Natural killer cell (primary cell): ENCODE measurements around the gene RAB31. TPM values are rescaled to one million over a fixed set of nuclear protein-coding genes. Genes with fewer than 3 reads are reported as not detected.
A peak's percentile ranks its signal among the peaks of the same experiment; 100 is the strongest.

Experiments
- ATAC-seq, 3 donors: fragments of 150-1000 bp in 2 of 3; fragments of 200-7000 bp in 1 of 3; cut with Tn5 transposase; 1 replicate in 1 of 3; 2 replicates in 2 of 3; pipeline ENCODE4 v1.10.0; 2021; ENCODE audit warnings: mild to moderate bottlenecking in 2 of 3, moderate library complexity in 2 of 3
- DNase-seq, 2 donors: peaks; one replicate each; pipeline versions ENCODE4 v3.0.0 to v3.0.0-alpha.2; 2013 to 2021; ENCODE audit warnings: mixed read lengths in 1 of 2
- H3K27ac ChIP-seq: one replicate; pipeline ENCODE4 v1.5.1; 2013; ENCODE audit warnings: mild to moderate bottlenecking, low read length
- H3K27me3 ChIP-seq: one replicate; pipeline ENCODE4 v1.6.1; 2013; ENCODE audit warnings: low read length; ENCODE audit not compliant: control insufficient read depth, insufficient read depth
- H3K36me3 ChIP-seq: one replicate; pipeline ENCODE4 v1.6.1; 2013; ENCODE audit warnings: low read length; ENCODE audit not compliant: control insufficient read depth, insufficient read depth
- H3K4me1 ChIP-seq: one replicate; pipeline ENCODE4 v1.6.1; 2013; ENCODE audit warnings: low read length; ENCODE audit not compliant: control insufficient read depth, insufficient read depth
- H3K4me3 ChIP-seq: one replicate; pipeline ENCODE4 v1.5.1; 2013; ENCODE audit warnings: low read length
- H3K9me3 ChIP-seq: one replicate; pipeline ENCODE4 v1.6.1; 2013; ENCODE audit warnings: low read length; ENCODE audit not compliant: control insufficient read depth, insufficient read depth
- H3K27ac Mint-ChIP-seq, 2 donors: one replicate each; pipeline ENCODE4 v1.8.0; 2022; ENCODE audit warnings: mild to moderate bottlenecking in 2 of 2, mixed read lengths in 2 of 2, moderate library complexity in 1 of 2
- H3K27me3 Mint-ChIP-seq, 2 donors: one replicate each; pipeline ENCODE4 v1.8.0; 2022; ENCODE audit warnings: low read depth in 2 of 2, mixed read lengths in 2 of 2
- H3K36me3 Mint-ChIP-seq: one replicate; pipeline ENCODE4 v1.8.0; 2022; ENCODE audit warnings: mixed read lengths
- H3K4me1 Mint-ChIP-seq, 2 donors: one replicate each; pipeline ENCODE4 v1.8.0; 2022; ENCODE audit warnings: mixed read lengths in 2 of 2
- H3K4me3 Mint-ChIP-seq: one replicate; pipeline ENCODE4 v1.8.0; 2022; ENCODE audit warnings: mild to moderate bottlenecking, moderate library complexity, mixed read lengths
- H3K9me3 Mint-ChIP-seq, 2 donors: one replicate each; pipeline ENCODE4 v1.8.0; 2022; ENCODE audit warnings: mixed read lengths in 2 of 2
- CTCF ChIP-seq: fragments of 200-600 bp; IDR thresholded peaks from one replicate; pipeline ENCODE4 v1.8.0; 2022; ENCODE audit warnings: antibody characterized with exemption
- WGBS: methylation state at CpG from one replicate; pipeline ENCODE4 v1.1.7; 2013; ENCODE audit warnings: missing lambda C conversion rate; ENCODE audit not compliant: insufficient coverage; 5-methylcytosine and 5-hydroxymethylcytosine counted together
- intact Hi-C: fragments of 100-400 bp; cut with micrococcal nuclease; formaldehyde crosslinking; loops from one replicate; pipeline ENCODE4 v1.14.2; 2022
- total RNA-seq, 4 donors: library from RNA; stranded (reverse); fragments of 120-200 nt in 1 of 4; gene quantifications; one replicate each; pipeline versions ENCODE4 v1.2.3 to v1.2.4, GENCODE V29; 2013 to 2022

RAB31 gene
- total RNA-seq, 3 donors from 2014 or later (not counting 1 experiment from before 2014, with no cell fraction given), result 5.3 to 26.1 (median 9.9) TPM

GRCh38 chr18:9749611-9750010 is 41.5 kb downstream of the RAB31 start:
- intact Hi-C loops, result no loop called here

GRCh38 chr18:9750112-9750511 is 42.0 kb downstream of the RAB31 start:
- no peak overlapping the region for H3K4me3 Mint-ChIP-seq
- 90% methylated on average over 12 of the region's 12 CpGs for WGBS

More at GRCh38 chr18:9749611-9750010, 41.5 kb downstream of the RAB31 start:
- Histone ChIP-seq H3K4me3 (no peak overlapping the region), H3K27me3 (no peaks in the 10 kb centered on the region), H3K36me3 (no peaks in the 10 kb centered on the region), H3K27ac (no peak overlapping the region), H3K9me3 (no peaks in the 10 kb centered on the region), H3K4me1 (peaks cover 3% of the 10 kb centered on the region)
- Mint-ChIP-seq H3K9me3 (no peaks in the 10 kb centered on the region), H3K4me3 (no peak overlapping the region), H3K36me3 (no peaks in the 10 kb centered on the region), H3K27me3 (peaks cover 3 to 5% of the 10 kb centered on the region in 2 donors), H3K4me1 (no peaks in the 10 kb centered on the region), H3K27ac (no peak overlapping the region)
- ATAC-seq, result no peak
- WGBS, result 92% methylated on average over 4 of the region's 4 CpGs
- no peak for TF ChIP-seq CTCF
- DNase-seq, result no peak

GRCh38 chr18:9750606-9751304 is 42.7 kb downstream of the RAB31 start:
- TF ChIP-seq CTCF, result no peak
- H3K27ac ChIP-seq, result no peak overlapping the region
- H3K4me3 Mint-ChIP-seq, result no peak overlapping the region
- intact Hi-C loops, result no loop called here
- H3K4me1 Mint-ChIP-seq, result no peaks in the 10 kb centered on the region
- H3K36me3 ChIP-seq, result no peaks in the 10 kb centered on the region
- DNase-seq, result no peak
- H3K4me1 ChIP-seq, result peaks cover 3% of the 10 kb centered on the region
- H3K36me3 Mint-ChIP-seq, result no peaks in the 10 kb centered on the region
- H3K27ac Mint-ChIP-seq, result no peak overlapping the region
- ATAC-seq, result peak in 1 of 3 donors; percentile 55
- H3K27me3 ChIP-seq, result no peaks in the 10 kb centered on the region
- 73% methylated on average over 9 of the region's 11 CpGs for WGBS
- H3K9me3 Mint-ChIP-seq, result no peaks in the 10 kb centered on the region
- H3K27me3 Mint-ChIP-seq, result no peaks in the 10 kb centered on the region
- no peak overlapping the region for H3K4me3 ChIP-seq
- H3K9me3 ChIP-seq, result no peaks in the 10 kb centered on the region

More at GRCh38 chr18:9750112-9750511, 42.0 kb downstream of the RAB31 start:
- no peak for ATAC-seq
- H3K9me3 Mint-ChIP-seq, result no peaks in the 10 kb centered on the region
- no peak for TF ChIP-seq CTCF
- no peaks in the 10 kb centered on the region for H3K36me3 ChIP-seq
- H3K27ac Mint-ChIP-seq, result no peak overlapping the region
- intact Hi-C loops, result no loop called here
- no peak for DNase-seq
- no peaks in the 10 kb centered on the region for H3K4me1 Mint-ChIP-seq
- no peak overlapping the region for H3K4me3 ChIP-seq
- no peak overlapping the region for H3K27ac ChIP-seq
- peaks cover 3% of the 10 kb centered on the region for H3K4me1 ChIP-seq
- H3K27me3 ChIP-seq, result no peaks in the 10 kb centered on the region
- H3K36me3 Mint-ChIP-seq, result no peaks in the 10 kb centered on the region
- H3K27me3 Mint-ChIP-seq, result no peaks in the 10 kb centered on the region
- H3K9me3 ChIP-seq, result no peaks in the 10 kb centered on the region
